Activated naive CD8-positive, alpha-beta T cell treated with anti-CD3 and anti-CD28 coated beads, Interleukin-2, amount 50 U/mL, for 24 hours (primary cell): ENCODE measurements around the gene PIERCE2.
"Not testable (repeated sequence)": the region's sequence is repeated elsewhere in the genome, so short reads cannot be mapped to it uniquely, and the experiment has no call there.

Experiments used
- ATAC-seq: fragments of 150-1000 bp; cut with Tn5 transposase; one replicate; pipeline ENCODE4 v1.10.0; 2021
- DNase-seq: peaks from one replicate; pipeline ENCODE4 v3.0.0; 2021
- H3K27ac Mint-ChIP-seq: one replicate; pipeline ENCODE4 v1.8.0; 2021; ENCODE audit warnings: mild to moderate bottlenecking, mixed read lengths
- H3K27me3 Mint-ChIP-seq: one replicate; pipeline ENCODE4 v1.8.0; 2021; ENCODE audit warnings: mixed read lengths
- H3K36me3 Mint-ChIP-seq: one replicate; pipeline ENCODE4 v1.8.0; 2021; ENCODE audit warnings: low read depth, mixed read lengths
- H3K4me1 Mint-ChIP-seq: one replicate; pipeline ENCODE4 v1.8.0; 2021; ENCODE audit warnings: mixed read lengths
- H3K4me3 Mint-ChIP-seq: one replicate; pipeline ENCODE4 v1.8.0; 2021; ENCODE audit warnings: mild to moderate bottlenecking, moderate library complexity, mixed read lengths
- H3K9me3 Mint-ChIP-seq: one replicate; pipeline ENCODE4 v1.8.0; 2021; ENCODE audit warnings: mixed read lengths

The PIERCE2 gene

GRCh38 chr15:55408012-55408928, at the start of gene PIERCE2, which contains the start of gene CCPG1:
TSS of gene PIERCE2 (plus strand) at chr15:55408495. CDS start at chr15:55408769, 274 bp downstream.
TSS of gene CCPG1 (minus strand) at chr15:55408359. CDS start at chr15:55389424, 18,935 bp downstream.
- peak within 1 kb of the TSS; percentile 88 for H3K27ac Mint-ChIP-seq
- H3K36me3 Mint-ChIP-seq: no peaks in the 10 kb centered on the region
- DNase-seq (peak; percentile 88), ATAC-seq (peak; percentile 96)
- peaks cover 34% of the 10 kb centered on the region for H3K4me1 Mint-ChIP-seq
- H3K9me3 Mint-ChIP-seq: no peaks in the 10 kb centered on the region
- H3K4me3 Mint-ChIP-seq: peak within 1 kb of the TSS; percentile 84
- H3K27me3 Mint-ChIP-seq: no peaks in the 10 kb centered on the region

- H3K36me3 Mint-ChIP-seq: peaks cover 14% of the 10 kb centered on the region
- no peak for ATAC-seq
- no peak overlapping the region for H3K4me3 Mint-ChIP-seq
- H3K27ac Mint-ChIP-seq: peak overlapping the region; percentile 4
- DNase-seq: no peak
- H3K4me1 Mint-ChIP-seq: no peaks in the 10 kb centered on the region
- no peaks in the 10 kb centered on the region for H3K27me3 Mint-ChIP-seq
- no peaks in the 10 kb centered on the region for H3K9me3 Mint-ChIP-seq
Measured at GRCh38 chr15:55360256-55360655, 48.0 kb upstream of the PIERCE2 start.

GRCh38 chr15:55361048-55361447, 47.2 kb upstream of the PIERCE2 start:
- DNase-seq: no peak
- no peak overlapping the region for H3K4me3 Mint-ChIP-seq
- ATAC-seq: no peak
- H3K4me1 Mint-ChIP-seq: no peaks in the 10 kb centered on the region
- H3K27ac Mint-ChIP-seq: no peak overlapping the region
- no peaks in the 10 kb centered on the region for H3K9me3 Mint-ChIP-seq
- no peaks in the 10 kb centered on the region for H3K27me3 Mint-ChIP-seq
- H3K36me3 Mint-ChIP-seq: peaks cover 10% of the 10 kb centered on the region

GRCh38 chr15:55362641-55363040, 45.7 kb upstream of the PIERCE2 start:
- Mint-ChIP-seq H3K4me1 (no peaks in the 10 kb centered on the region), H3K27me3 (no peaks in the 10 kb centered on the region), H3K36me3 (peaks cover 2% of the 10 kb centered on the region), H3K4me3 (no peak overlapping the region), H3K9me3 (no peaks in the 10 kb centered on the region), H3K27ac (no peak overlapping the region)
- ATAC-seq (no peak), DNase-seq (no peak)

GRCh38 chr15:55366981-55367380, 41.3 kb upstream of the PIERCE2 start:
- DNase-seq: no peak
- Mint-ChIP-seq H3K9me3 (no peaks in the 10 kb centered on the region), H3K27me3 (no peaks in the 10 kb centered on the region), H3K36me3 (peaks cover 10% of the 10 kb centered on the region), H3K4me1 (no peaks in the 10 kb centered on the region), H3K27ac (no peak overlapping the region), H3K4me3 (no peak overlapping the region)
- no peak for ATAC-seq

GRCh38 chr15:55372701-55373440, 35.4 kb upstream of the PIERCE2 start:
- peaks cover 8% of the 10 kb centered on the region for H3K36me3 Mint-ChIP-seq
- H3K27me3 Mint-ChIP-seq: no peaks in the 10 kb centered on the region
- ATAC-seq (no peak), DNase-seq (no peak)
- no peaks in the 10 kb centered on the region for H3K9me3 Mint-ChIP-seq
- no peak overlapping the region for H3K4me3 Mint-ChIP-seq
- no peak overlapping the region for H3K27ac Mint-ChIP-seq
- H3K4me1 Mint-ChIP-seq: peaks cover 4% of the 10 kb centered on the region

GRCh38 chr15:55379095-55379494, 29.2 kb upstream of the PIERCE2 start:
- peaks cover 4% of the 10 kb centered on the region for H3K36me3 Mint-ChIP-seq

GRCh38 chr15:55381595-55381994, 26.7 kb upstream of the PIERCE2 start:
- H3K27me3 Mint-ChIP-seq: no peaks in the 10 kb centered on the region
- H3K36me3 Mint-ChIP-seq: peaks cover 7% of the 10 kb centered on the region
- H3K4me3 Mint-ChIP-seq: no peak overlapping the region
- no peaks in the 10 kb centered on the region for H3K9me3 Mint-ChIP-seq
- H3K27ac Mint-ChIP-seq: no peak overlapping the region
- no peak for ATAC-seq
- H3K4me1 Mint-ChIP-seq: no peaks in the 10 kb centered on the region
- no peak for DNase-seq

More at GRCh38 chr15:55379095-55379494, 29.2 kb upstream of the PIERCE2 start:
- no peaks in the 10 kb centered on the region for H3K4me1 Mint-ChIP-seq
- no peak for ATAC-seq
- H3K4me3 Mint-ChIP-seq: no peak overlapping the region
- H3K27me3 Mint-ChIP-seq: no peaks in the 10 kb centered on the region
- DNase-seq: no peak
- no peak overlapping the region for H3K27ac Mint-ChIP-seq
- H3K9me3 Mint-ChIP-seq: no peaks in the 10 kb centered on the region

GRCh38 chr15:55383687-55384086, 24.6 kb upstream of the PIERCE2 start:
- Mint-ChIP-seq H3K27me3 (no peaks in the 10 kb centered on the region), H3K4me3 (no peak overlapping the region), H3K27ac (no peak overlapping the region), H3K9me3 (no peaks in the 10 kb centered on the region), H3K36me3 (peaks cover 10% of the 10 kb centered on the region), H3K4me1 (no peaks in the 10 kb centered on the region)
- no peak for ATAC-seq
- no peak for DNase-seq

GRCh38 chr15:55387027-55387426, 21.3 kb upstream of the PIERCE2 start:
- no peak overlapping the region for H3K27ac Mint-ChIP-seq
- no peaks in the 10 kb centered on the region for H3K27me3 Mint-ChIP-seq
- no peak for ATAC-seq
- no peak for DNase-seq
- peaks cover 9% of the 10 kb centered on the region for H3K36me3 Mint-ChIP-seq
- H3K4me1 Mint-ChIP-seq: peaks cover 7% of the 10 kb centered on the region
- no peak overlapping the region for H3K4me3 Mint-ChIP-seq
- H3K9me3 Mint-ChIP-seq: no peaks in the 10 kb centered on the region

GRCh38 chr15:55389264-55389607, 19.1 kb upstream of the PIERCE2 start:
- DNase-seq: no peak
- Mint-ChIP-seq H3K27me3 (no peaks in the 10 kb centered on the region), H3K27ac (peak overlapping the region; percentile 1), H3K9me3 (no peaks in the 10 kb centered on the region), H3K4me1 (peaks cover 7% of the 10 kb centered on the region), H3K36me3 (peaks cover 5% of the 10 kb centered on the region), H3K4me3 (no peak overlapping the region)
- peak; percentile 24 for ATAC-seq

GRCh38 chr15:55394694-55395093, 13.6 kb upstream of the PIERCE2 start:
- H3K27ac Mint-ChIP-seq: no peak overlapping the region
- H3K4me1 Mint-ChIP-seq: peaks cover 1% of the 10 kb centered on the region
- no peak for DNase-seq
- peaks cover 11% of the 10 kb centered on the region for H3K9me3 Mint-ChIP-seq
- ATAC-seq: no peak
- no peak overlapping the region for H3K4me3 Mint-ChIP-seq
- peaks cover 10% of the 10 kb centered on the region for H3K36me3 Mint-ChIP-seq
- H3K27me3 Mint-ChIP-seq: no peaks in the 10 kb centered on the region

- Mint-ChIP-seq H3K27me3 (no peaks in the 10 kb centered on the region), H3K4me3 (no peak overlapping the region), H3K9me3 (peaks cover 15% of the 10 kb centered on the region), H3K27ac (no peak overlapping the region), H3K4me1 (peaks cover 20% of the 10 kb centered on the region), H3K36me3 (peaks cover 12% of the 10 kb centered on the region)
- ATAC-seq (no peak), DNase-seq (no peak)
Measured at GRCh38 chr15:55398243-55398642, 10.1 kb upstream of the PIERCE2 start.

- not testable (repeated sequence) for H3K4me3 Mint-ChIP-seq
- peaks cover 34% of the 10 kb centered on the region for H3K4me1 Mint-ChIP-seq
Measured at GRCh38 chr15:55400050-55400449, 8.2 kb upstream of the PIERCE2 start.

GRCh38 chr15:55401786-55402246, 6.5 kb upstream of the PIERCE2 start:
- ATAC-seq (no peak), DNase-seq (no peak)
- H3K9me3 Mint-ChIP-seq: peaks cover 3% of the 10 kb centered on the region
- peaks cover 41% of the 10 kb centered on the region for H3K4me1 Mint-ChIP-seq
- H3K27ac Mint-ChIP-seq: no peak overlapping the region
- H3K36me3 Mint-ChIP-seq: peaks cover 6% of the 10 kb centered on the region
- H3K4me3 Mint-ChIP-seq: no peak overlapping the region
- H3K27me3 Mint-ChIP-seq: no peaks in the 10 kb centered on the region

More at GRCh38 chr15:55400050-55400449, 8.2 kb upstream of the PIERCE2 start:
- H3K9me3 Mint-ChIP-seq, H3K27ac Mint-ChIP-seq, ATAC-seq, H3K27me3 Mint-ChIP-seq, DNase-seq, H3K36me3 Mint-ChIP-seq: not testable (repeated sequence)
